NB4 (cell line): ENCODE results near the gene NDUFV1.

Experiments used
- DNase-seq: peaks from one replicate; pipeline ENCODE4 v3.0.0; 2010; ENCODE audit warnings: low read depth
- H3K4me3 ChIP-seq: one replicate; pipeline ENCODE4 v1.5.1; 2011; ENCODE audit warnings: mild to moderate bottlenecking, low read depth, low read length, moderate library complexity
- CTCF ChIP-seq: IDR thresholded peaks from one replicate; pipeline ENCODE4 v1.5.1; 2012; ENCODE audit warnings: low read depth, low read length
- MYC ChIP-seq: IDR thresholded peaks from 2 replicates; pipeline ENCODE4 v1.6.1; 2011; ENCODE audit warnings: low read depth, low read length
- POLR2A ChIP-seq: IDR thresholded peaks from 2 replicates; pipeline ENCODE4 v1.6.1; 2011; ENCODE audit warnings: mild to moderate bottlenecking; ENCODE audit not compliant: insufficient read length; ENCODE audit errors: extremely low read depth
- TF ChIP-seq, protein P1 (sequence below): IDR thresholded peaks from 2 replicates; pipeline ENCODE4 v1.6.1; 2011; ENCODE audit warnings: low read depth, low read length

NDUFV1 gene

DNA sequence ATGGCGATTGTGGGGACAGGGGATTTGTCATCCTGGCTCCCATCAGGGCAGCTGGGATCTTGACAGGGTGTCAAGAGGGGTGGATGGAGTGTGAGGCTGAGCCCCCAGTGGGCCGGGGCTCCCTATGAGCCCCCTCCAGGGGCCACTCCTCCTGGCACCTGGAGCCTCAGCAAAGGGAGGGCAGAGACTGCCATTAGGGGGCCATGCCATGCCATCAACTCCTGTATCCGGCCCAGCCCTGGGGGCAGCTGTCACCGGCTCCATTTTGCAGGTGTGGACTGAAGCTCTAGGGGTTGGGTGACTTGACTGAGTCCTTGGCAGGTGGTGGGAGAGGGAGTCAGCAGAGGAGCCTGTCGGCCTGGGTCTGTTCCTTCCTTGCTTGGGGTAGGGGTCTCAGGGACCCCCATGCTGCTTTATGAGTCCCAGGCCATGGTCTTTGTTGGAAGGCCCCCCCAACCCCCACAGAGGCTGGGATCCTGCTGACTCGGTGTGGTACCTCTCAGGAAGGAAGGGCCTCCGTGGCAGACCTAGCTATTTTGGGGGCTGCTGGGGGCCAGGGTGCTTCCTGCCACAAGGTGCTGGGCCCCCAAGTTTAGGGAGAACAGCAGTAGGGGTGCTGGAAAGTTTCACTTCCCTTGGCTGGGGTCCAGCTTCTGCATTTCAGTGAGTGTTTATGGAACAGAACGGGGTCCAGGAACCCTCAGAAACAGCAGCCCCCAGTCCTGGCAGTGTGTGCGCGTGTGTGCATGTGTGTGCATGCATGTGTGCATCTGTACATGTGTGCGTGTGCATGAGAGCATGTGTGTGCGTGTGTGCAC, 42.3 kb downstream of the NDUFV1 start:
- DNase-seq = peak; percentile 69
- TF ChIP-seq POLR2A = no peak
- TF ChIP-seq, protein P1, sequence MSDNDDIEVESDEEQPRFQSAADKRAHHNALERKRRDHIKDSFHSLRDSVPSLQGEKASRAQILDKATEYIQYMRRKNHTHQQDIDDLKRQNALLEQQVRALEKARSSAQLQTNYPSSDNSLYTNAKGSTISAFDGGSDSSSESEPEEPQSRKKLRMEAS = peak; percentile 18; the same call in 1 of the 2 replicates
- no peak for TF ChIP-seq CTCF
- TF ChIP-seq MYC = no peak
- H3K4me3 ChIP-seq = no peak overlapping the region

DNA sequence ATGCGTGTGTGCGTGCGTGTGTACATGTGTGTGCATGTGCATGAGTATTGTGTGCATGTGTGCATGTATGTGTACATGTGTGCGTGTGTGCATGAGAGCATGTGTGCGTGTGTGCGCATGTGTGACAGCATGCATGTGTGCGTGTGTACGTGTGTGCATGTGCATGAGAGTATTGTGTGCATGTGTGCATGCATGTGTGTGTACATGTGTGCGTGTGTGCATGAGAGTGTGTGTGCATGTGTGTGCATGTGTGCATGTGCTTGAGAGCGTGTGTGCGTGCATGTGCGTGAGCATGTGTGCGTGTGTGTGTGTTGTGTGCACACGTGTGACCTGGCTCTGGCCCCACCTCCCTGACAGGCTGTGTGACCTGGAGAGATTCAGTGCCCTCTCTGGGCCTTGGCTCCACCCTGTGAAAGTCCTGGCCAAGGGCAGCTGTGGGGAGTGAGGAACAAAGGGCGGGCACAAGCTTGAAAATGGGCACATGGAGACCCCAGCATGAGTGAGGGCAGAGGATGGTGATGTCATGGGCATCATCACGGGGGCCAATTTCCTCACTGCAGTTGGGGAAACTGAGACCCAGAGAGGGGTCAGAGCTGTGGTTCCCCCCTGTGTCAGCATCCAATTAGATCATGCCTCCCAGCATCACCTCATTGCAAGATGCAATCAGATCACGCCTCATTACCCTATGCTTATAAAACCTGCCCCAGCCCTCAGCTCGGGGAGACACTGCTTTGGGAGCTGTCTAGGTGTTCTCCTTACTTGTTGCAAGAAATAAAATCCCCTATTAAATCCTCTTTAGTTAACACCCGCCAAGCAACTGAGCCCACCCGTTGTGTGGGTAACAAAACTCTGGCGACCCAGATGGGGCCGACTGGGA, 43.1 kb downstream of the NDUFV1 start:
- TF ChIP-seq, protein P1 = no peak; the same call in 1 of the 2 replicates
- TF ChIP-seq POLR2A = no peak
- TF ChIP-seq CTCF = no peak
- TF ChIP-seq MYC = no peak
- DNase-seq = no peak
- H3K4me3 ChIP-seq = peak overlapping the region; percentile 60

DNA sequence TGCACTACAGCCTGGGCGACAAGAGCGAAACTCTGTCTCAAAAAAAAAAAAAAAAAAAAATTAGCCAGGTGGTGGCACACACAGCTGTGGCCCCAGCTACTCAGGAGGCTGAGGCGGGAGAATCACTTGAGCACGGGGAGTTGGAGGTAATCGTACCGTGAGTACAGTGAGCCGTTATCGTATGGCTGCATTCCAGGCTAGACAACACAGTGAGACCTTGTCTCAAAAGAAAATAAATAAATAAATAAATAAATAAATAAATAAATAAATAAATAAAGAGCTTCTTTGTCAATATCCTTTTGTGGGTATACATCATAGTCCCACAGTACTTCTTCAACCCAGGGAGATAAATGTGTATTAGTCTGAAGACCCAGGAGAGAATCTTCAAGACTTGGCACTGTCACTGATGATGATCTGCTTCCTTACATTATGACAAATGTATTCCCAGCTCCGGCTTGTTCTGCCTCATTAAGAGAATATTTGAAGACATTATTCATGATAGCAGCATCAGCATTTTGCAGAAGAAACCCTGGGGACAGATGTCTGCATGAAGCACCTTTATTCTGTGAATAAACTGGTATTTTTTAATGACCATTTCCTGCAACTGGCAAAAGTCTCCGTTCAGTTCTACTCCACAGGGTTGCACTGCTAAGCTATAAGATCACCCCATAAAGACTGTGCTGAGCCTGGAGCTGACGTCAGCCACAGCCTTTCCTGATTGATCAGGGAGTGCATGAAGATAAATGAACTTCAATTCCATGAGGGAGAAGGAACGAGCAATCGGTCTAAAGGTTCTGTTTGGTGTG, 45.4 kb downstream of the NDUFV1 start:
- DNase-seq = no peak
- TF ChIP-seq MYC (no peak), CTCF (no peak), POLR2A (no peak)
- TF ChIP-seq, protein P1 = no peak
- no peak overlapping the region for H3K4me3 ChIP-seq

GRCh38 chr11:67652965-67653845, 46.5 kb downstream of the NDUFV1 start:
- H3K4me3 ChIP-seq = no peak overlapping the region
- DNase-seq = no peak
- TF ChIP-seq POLR2A = no peak
- TF ChIP-seq CTCF = no peak
- TF ChIP-seq MYC = no peak
- TF ChIP-seq, protein P1 = no peak

DNA sequence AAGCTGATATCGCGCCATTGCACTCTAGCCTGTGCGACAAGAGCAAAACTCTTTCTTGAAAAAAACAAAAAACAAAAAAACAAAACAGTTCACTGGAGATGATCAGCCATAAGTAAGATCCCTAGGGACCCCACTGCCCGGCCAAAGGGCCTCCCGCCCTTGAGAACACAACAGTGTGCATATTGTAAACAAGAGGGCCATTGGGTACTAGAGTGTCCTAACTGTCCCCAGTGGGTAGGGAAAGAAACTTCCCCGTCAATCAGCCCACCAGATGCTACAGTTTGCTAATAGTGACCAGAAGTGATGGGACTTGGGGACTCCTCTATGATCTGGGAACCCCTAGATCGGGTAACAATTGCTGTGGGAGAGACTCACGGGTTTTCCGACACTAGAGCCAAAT, 47.5 kb downstream of the NDUFV1 start:
- no peak overlapping the region for H3K4me3 ChIP-seq
- DNase-seq = no peak

More for the DNA sequence above, 47.5 kb downstream of the NDUFV1 start:
- TF ChIP-seq MYC = no peak
- no peak for TF ChIP-seq POLR2A
- no peak for TF ChIP-seq CTCF
- TF ChIP-seq, protein P1 = no peak
